Measurements from ENCODE around the gene MCUR1.

DNA sequence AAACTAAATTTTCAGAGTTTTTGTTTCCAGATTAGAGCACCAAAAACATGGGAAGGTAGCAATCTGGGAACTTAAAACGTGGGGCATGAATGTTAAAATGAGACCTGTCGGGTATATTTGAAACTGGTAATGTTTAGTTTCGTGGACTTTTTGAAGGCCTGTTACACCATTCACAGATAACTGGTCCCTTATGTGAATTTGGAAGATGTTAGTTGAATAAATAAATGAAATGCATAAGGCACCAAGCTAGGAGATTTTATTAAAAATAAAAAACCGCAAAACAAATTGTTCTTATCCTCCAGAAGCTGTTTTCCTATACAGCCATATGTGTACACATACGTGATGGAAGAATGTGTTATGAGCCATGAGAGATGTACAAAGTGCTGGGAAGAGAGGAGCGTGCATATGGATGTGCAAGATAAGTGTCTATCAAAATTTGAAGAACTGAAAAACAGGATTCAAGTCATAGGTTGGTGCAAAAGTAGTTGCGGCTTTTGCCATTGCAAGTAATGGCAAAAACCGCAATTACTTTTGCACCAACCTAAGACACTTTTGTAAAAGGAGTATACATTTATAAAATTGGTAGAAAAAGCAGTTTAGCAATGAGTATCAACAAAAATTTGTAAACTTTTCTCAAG is 700 bp upstream of the MCUR1 start:
- TF ChIP-seq, protein P1, sequence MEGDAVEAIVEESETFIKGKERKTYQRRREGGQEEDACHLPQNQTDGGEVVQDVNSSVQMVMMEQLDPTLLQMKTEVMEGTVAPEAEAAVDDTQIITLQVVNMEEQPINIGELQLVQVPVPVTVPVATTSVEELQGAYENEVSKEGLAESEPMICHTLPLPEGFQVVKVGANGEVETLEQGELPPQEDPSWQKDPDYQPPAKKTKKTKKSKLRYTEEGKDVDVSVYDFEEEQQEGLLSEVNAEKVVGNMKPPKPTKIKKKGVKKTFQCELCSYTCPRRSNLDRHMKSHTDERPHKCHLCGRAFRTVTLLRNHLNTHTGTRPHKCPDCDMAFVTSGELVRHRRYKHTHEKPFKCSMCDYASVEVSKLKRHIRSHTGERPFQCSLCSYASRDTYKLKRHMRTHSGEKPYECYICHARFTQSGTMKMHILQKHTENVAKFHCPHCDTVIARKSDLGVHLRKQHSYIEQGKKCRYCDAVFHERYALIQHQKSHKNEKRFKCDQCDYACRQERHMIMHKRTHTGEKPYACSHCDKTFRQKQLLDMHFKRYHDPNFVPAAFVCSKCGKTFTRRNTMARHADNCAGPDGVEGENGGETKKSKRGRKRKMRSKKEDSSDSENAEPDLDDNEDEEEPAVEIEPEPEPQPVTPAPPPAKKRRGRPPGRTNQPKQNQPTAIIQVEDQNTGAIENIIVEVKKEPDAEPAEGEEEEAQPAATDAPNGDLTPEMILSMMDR (conservative IDR thresholded peaks at IDR 0.05; ENCODE audit: low read depth, low read length), result no peak
- TF ChIP-seq EZH2 (IDR thresholded peaks at IDR 0.05; ENCODE audit: low read length, unreplicated experiment) (no peak), EZH2phosphoT487 (IDR thresholded peaks at IDR 0.05; ENCODE audit: borderline replicate concordance, low read length) (no peak)

All from PC-3 (cell line).